PC-3 (cell line): ENCODE data around the gene KLHDC3. TPM values are rescaled to one million over a fixed set of nuclear protein-coding genes. Genes with fewer than 3 reads are reported as not detected.

Experiments used
- ATAC-seq: fragments of 200-7000 bp; cut with Tn5 transposase; 2 replicates; pipeline ENCODE4 v1.9.1; 2020; ENCODE audit warnings: mild to moderate bottlenecking, moderate library complexity
- BruUV-seq: library from RNA; stranded (reverse); fragments of 400-500 nt; replicated peaks from 2 replicates; lab custom pipeline; 2021; lab: Mats Ljungman, UMichigan
- CTCF ChIA-PET: fragments of 300-600 bp; sonication (Branson Sonifier 250); formaldehyde crosslinking; loops from one replicate; lab custom pipeline; 2022; ENCODE audit warnings: antibody characterized with exemption; lab: Charles Lee
- POLR2A ChIA-PET: fragments of 300-600 bp; sonication (Branson Sonifier 250); formaldehyde crosslinking; loops from one replicate; lab custom pipeline; 2022; ENCODE audit warnings: antibody characterized with exemption; ENCODE audit not compliant: unreplicated experiment; lab: Charles Lee
- DNase-seq: peaks from one replicate; pipeline ENCODE4 v3.0.0-alpha.2; 2015
- H2AFZ ChIP-seq: fragments of 300-600 bp; sonication (generic); 2 replicates; pipeline ENCODE4 v1.6.0; 2016; ENCODE audit warnings: antibody characterized with exemption, low read length
- H3F3A ChIP-seq: fragments of 300-600 bp; sonication (generic); one replicate; pipeline ENCODE4 v1.6.0; 2017; ENCODE audit warnings: antibody characterized with exemption, low read length, control low read depth, mild to moderate bottlenecking; ENCODE audit not compliant: unreplicated experiment
- H3K27ac ChIP-seq: fragments of 300-600 bp; sonication (generic); 2 replicates; pipeline ENCODE4 v1.5.1; 2016; ENCODE audit warnings: mild to moderate bottlenecking, low read length
- H3K27me3 ChIP-seq: fragments of 300-600 bp; sonication (generic); 2 replicates; pipeline ENCODE4 v1.6.1; 2016; ENCODE audit warnings: low read length, mixed read lengths
- H3K36me3 ChIP-seq: fragments of 300-600 bp; sonication (generic); 2 replicates; pipeline ENCODE4 v1.6.1; 2016; ENCODE audit warnings: low read depth, mixed run types, low read length, mixed read lengths
- H3K4me1 ChIP-seq: fragments of 300-600 bp; sonication (generic); 2 replicates; pipeline ENCODE4 v1.5.1; 2016; ENCODE audit warnings: low read length; ENCODE audit not compliant: insufficient read depth
- H3K4me2 ChIP-seq: fragments of 300-600 bp; sonication (generic); 2 replicates; pipeline ENCODE4 v1.6.0; 2016; ENCODE audit warnings: low read length
- H3K4me3 ChIP-seq: fragments of 300-600 bp; sonication (generic); 2 replicates; pipeline ENCODE4 v1.5.1; 2016; ENCODE audit warnings: mild to moderate bottlenecking, low read length, mixed read lengths
- H3K79me2 ChIP-seq: fragments of 300-600 bp; sonication (generic); 2 replicates; pipeline ENCODE4 v1.6.1; 2017; ENCODE audit warnings: low read length, mixed read lengths
- H3K9ac ChIP-seq: fragments of 300-600 bp; sonication (generic); 2 replicates; pipeline ENCODE4 v1.6.0; 2016; ENCODE audit warnings: mild to moderate bottlenecking, low read length
- H3K9me2 ChIP-seq: fragments of 300-600 bp; sonication (generic); replicated peaks from 2 replicates; pipeline ENCODE4 v1.6.1; 2016; ENCODE audit warnings: mixed run types, low read length, mixed read lengths
- H3K9me3 ChIP-seq: fragments of 300-600 bp; sonication (generic); 2 replicates; pipeline ENCODE4 v1.6.1; 2016; ENCODE audit warnings: low read length, mixed read lengths
- H4K20me1 ChIP-seq: fragments of 300-600 bp; sonication (generic); 2 replicates; pipeline ENCODE4 v1.6.1; 2016; ENCODE audit warnings: low read length, mixed read lengths
- EZH2 ChIP-seq: fragments of 300-600 bp; sonication (generic); IDR thresholded peaks from one replicate; pipeline ENCODE4 v1.6.1; 2017; ENCODE audit warnings: antibody characterized with exemption, mild to moderate bottlenecking, low read length; ENCODE audit not compliant: unreplicated experiment
- EZH2phosphoT487 ChIP-seq: fragments of 300-600 bp; sonication (generic); IDR thresholded peaks from 2 replicates; pipeline ENCODE4 v1.6.1; 2018; ENCODE audit warnings: mild to moderate bottlenecking, antibody characterized with exemption, low read length, borderline replicate concordance
- intact Hi-C: fragments of 100-400 bp; cut with micrococcal nuclease; formaldehyde crosslinking; loops from 2 replicates; pipeline ENCODE4 v1.9.0; 2023
- total RNA-seq: library from RNA; depleted of rRNA; stranded (reverse); fragments of >200 nt; gene quantifications from 2 replicates; pipeline ENCODE4 v1.2.3, GENCODE V29; 2014
- TF ChIP-seq, protein P1 (sequence below): fragments of 300-600 bp; sonication (generic); conservative IDR thresholded peaks from 2 replicates; pipeline ENCODE4 v1.5.1; 2017; ENCODE audit warnings: antibody characterized with exemption, low read depth, mild to moderate bottlenecking, low read length

The KLHDC3 gene
- total RNA-seq, 1 experiment from 2014 or later, result 76.0 TPM

DNA sequence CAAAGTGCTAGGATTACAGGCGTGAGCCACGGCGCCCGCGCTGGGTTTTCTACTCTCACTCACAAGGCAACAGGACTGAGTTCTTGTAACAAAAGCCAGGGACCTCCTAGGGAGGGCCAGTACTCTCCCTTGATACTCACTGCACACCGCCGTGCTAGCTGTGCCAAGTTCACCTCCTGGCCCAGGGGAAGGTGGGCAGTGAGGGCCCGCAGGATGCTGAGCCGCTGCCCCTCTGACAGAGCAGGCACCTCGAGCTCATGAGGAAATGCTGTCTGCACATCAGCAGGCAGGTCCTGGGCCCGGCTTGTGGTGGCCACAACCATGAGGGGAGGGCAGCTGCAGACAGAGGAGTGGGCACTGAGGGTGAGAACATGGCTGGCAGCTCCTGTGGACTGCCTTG lies 46.8 kb upstream of the KLHDC3 start:
- Histone ChIP-seq H3K79me2 (no peaks in the 10 kb centered on the region), H3F3A (no peaks in the 10 kb centered on the region), H3K4me1 (peaks cover 7% of the 10 kb centered on the region; the same call in 1 of the 2 replicates), H3K4me3 (no peak overlapping the region), H3K27ac (no peak overlapping the region), H3K9ac (no peak overlapping the region), H4K20me1 (no peaks in the 10 kb centered on the region), H3K9me2 (no peaks in the 10 kb centered on the region), H2AFZ (no peak overlapping the region), H3K36me3 (no peaks in the 10 kb centered on the region; the same call in 1 of the 2 replicates), H3K9me3 (no peaks in the 10 kb centered on the region), H3K4me2 (no peak overlapping the region), H3K27me3 (no peaks in the 10 kb centered on the region)
- ChIA-PET POLR2A (no interaction called here), CTCF (no interaction called here)
- TF ChIP-seq EZH2phosphoT487 (no peak), EZH2 (no peak)
- TF ChIP-seq, protein P1, sequence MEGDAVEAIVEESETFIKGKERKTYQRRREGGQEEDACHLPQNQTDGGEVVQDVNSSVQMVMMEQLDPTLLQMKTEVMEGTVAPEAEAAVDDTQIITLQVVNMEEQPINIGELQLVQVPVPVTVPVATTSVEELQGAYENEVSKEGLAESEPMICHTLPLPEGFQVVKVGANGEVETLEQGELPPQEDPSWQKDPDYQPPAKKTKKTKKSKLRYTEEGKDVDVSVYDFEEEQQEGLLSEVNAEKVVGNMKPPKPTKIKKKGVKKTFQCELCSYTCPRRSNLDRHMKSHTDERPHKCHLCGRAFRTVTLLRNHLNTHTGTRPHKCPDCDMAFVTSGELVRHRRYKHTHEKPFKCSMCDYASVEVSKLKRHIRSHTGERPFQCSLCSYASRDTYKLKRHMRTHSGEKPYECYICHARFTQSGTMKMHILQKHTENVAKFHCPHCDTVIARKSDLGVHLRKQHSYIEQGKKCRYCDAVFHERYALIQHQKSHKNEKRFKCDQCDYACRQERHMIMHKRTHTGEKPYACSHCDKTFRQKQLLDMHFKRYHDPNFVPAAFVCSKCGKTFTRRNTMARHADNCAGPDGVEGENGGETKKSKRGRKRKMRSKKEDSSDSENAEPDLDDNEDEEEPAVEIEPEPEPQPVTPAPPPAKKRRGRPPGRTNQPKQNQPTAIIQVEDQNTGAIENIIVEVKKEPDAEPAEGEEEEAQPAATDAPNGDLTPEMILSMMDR, result no peak
- intact Hi-C loops, result no loop called here
- DNase-seq (no peak), ATAC-seq (no peak)
- BruUV-seq, result no TSS peak

DNA sequence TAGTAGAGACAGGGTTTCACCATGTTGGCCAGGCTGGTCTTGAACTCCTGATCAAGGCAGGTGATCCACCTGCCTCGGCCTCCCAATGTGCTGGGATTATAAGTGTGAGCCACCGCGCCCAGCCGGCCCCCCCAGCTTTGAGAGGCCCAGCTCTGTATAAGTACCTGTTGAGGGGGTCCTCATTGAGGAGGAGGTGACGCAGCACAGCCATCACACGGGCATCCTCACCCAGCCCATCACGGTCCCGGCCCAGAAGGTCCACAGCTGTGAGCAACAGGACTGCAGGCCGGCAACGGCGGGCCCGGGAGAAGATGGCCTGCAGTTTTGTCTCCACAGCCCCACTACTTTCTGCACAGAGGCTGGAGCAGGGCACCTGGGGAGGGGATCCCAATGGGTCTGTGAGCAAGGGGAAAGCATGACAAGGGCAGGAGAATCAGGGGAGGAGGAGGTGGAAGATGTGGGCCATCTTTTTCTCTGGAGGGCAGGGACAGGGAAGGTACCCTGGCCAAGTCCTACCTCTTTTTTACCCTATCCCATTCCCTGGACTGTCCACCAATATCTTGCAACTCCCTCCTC lies 45.8 kb upstream of the KLHDC3 start:
- CTCF ChIA-PET, result no interaction called here
- no peak overlapping the region for H3K9ac ChIP-seq
- H3K4me2 ChIP-seq, result no peak overlapping the region
- H3K9me2 ChIP-seq, result no peaks in the 10 kb centered on the region
- H3K36me3 ChIP-seq, result no peaks in the 10 kb centered on the region; the same call in 1 of the 2 replicates
- no peaks in the 10 kb centered on the region for H3F3A ChIP-seq
- H2AFZ ChIP-seq, result no peak overlapping the region
- H3K4me1 ChIP-seq, result peaks cover 7% of the 10 kb centered on the region; the same call in 1 of the 2 replicates
- no peak overlapping the region for H3K27ac ChIP-seq
- DNase-seq, result no peak
- H3K9me3 ChIP-seq, result no peaks in the 10 kb centered on the region
- no peaks in the 10 kb centered on the region for H3K27me3 ChIP-seq
- POLR2A ChIA-PET, result no interaction called here
- H4K20me1 ChIP-seq, result no peaks in the 10 kb centered on the region
- intact Hi-C loops, result no loop called here
- ATAC-seq, result no peak
- no peak overlapping the region for H3K4me3 ChIP-seq
- no TSS peak for BruUV-seq
- no peaks in the 10 kb centered on the region for H3K79me2 ChIP-seq
- TF ChIP-seq EZH2 (no peak), EZH2phosphoT487 (no peak)
- TF ChIP-seq, protein P1, result no peak

DNA sequence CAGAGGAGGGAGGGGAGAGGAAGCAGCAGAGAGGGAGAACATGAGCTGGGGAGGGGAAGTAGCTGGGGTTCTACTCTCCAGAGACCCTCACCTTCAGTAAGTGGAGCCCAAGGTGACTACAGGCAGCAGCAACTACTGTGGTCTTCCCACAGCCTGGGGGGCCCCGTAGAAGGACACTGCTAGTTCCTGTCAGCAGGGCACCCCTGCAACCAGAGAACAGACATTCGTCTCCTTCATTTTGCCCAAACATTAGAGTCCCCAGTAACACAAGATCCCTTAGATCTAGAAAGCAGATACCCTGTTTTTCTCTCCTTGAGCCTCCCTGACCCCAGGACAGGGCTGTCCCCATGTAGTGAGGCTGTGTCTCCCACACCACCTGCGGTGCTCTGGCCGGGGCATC lies 45.3 kb upstream of the KLHDC3 start:
- no peak overlapping the region for H2AFZ ChIP-seq
- H3F3A ChIP-seq, result no peaks in the 10 kb centered on the region
- H3K4me1 ChIP-seq, result peaks cover 7% of the 10 kb centered on the region; the same call in 1 of the 2 replicates
- no peak overlapping the region for H3K27ac ChIP-seq
- intact Hi-C loops, result no loop called here
- H4K20me1 ChIP-seq, result no peaks in the 10 kb centered on the region
- CTCF ChIA-PET, result no interaction called here
- no peaks in the 10 kb centered on the region for H3K27me3 ChIP-seq
- TF ChIP-seq EZH2phosphoT487 (no peak), EZH2 (no peak)
- TF ChIP-seq, protein P1, result no peak
- no peaks in the 10 kb centered on the region for H3K9me3 ChIP-seq
- H3K36me3 ChIP-seq, result no peaks in the 10 kb centered on the region; the same call in 1 of the 2 replicates
- no peaks in the 10 kb centered on the region for H3K9me2 ChIP-seq
- no peak overlapping the region for H3K4me2 ChIP-seq
- BruUV-seq, result no TSS peak
- no peak overlapping the region for H3K4me3 ChIP-seq
- POLR2A ChIA-PET, result no interaction called here
- no peak for ATAC-seq
- no peaks in the 10 kb centered on the region for H3K79me2 ChIP-seq
- no peak overlapping the region for H3K9ac ChIP-seq
- no peak for DNase-seq
